Mammary epithelial cell (primary cell): ENCODE results near the gene SHISA5.

Experiments
- CTCF ChIP-seq, 2 donors: IDR thresholded peaks in 1 of 2; conservative IDR thresholded peaks in 1 of 2; 2 replicates each; pipeline ENCODE4 v1.5.1; 2011 to 2012; ENCODE audit warnings: inconsistent platforms in 2 of 2, low read length in 2 of 2, mild to moderate bottlenecking in 2 of 2, control low read depth in 1 of 2, low read depth in 1 of 2; ENCODE audit not compliant: insufficient read depth in 1 of 2; ENCODE audit errors: extremely low read depth in 1 of 2
- EZH2 ChIP-seq: IDR thresholded peaks from 2 replicates; pipeline ENCODE4 v1.6.1; 2012; ENCODE audit warnings: low read length, inconsistent platforms, borderline replicate concordance

DNA sequence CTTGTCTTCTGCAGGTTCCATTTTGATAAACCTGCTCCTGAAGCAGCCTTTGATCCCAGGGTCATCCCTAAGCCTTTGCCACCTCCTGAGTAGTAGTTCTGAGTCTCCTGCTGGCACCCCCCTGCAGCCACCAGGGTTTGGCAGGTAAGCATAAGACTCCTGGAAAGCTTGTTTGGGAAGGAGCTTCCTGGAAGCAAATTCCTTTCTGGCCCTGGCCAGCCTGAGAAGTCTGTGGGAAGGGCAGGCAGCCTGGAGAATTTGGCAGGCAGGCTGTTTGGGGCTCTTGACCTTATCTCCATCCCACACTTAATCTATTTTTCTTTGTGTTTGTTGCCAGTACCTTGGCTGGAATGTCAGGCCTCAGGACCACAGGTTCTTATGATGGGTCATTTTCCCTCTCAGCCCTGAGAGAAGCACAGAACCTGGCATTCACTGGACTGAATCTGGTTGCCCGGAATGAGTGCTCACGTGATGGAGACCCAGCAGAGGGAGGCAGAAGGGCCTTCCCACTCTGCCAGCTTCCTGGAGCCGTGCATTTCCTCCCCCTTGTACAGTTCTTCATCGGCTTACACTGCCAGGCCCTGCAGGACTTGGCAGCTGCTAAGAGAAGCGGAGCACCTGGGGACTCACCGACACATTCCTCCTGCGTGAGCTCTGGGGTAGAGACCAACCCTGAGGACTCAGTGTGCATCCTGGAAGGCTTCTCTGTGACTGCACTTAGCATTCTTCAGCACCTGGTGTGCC is 44.0 kb downstream of the SHISA5 start:
- TF ChIP-seq CTCF (conservative IDR thresholded peaks at IDR 0.05 in 1 of 2, IDR thresholded peaks at IDR 0.05 in 1 of 2; ENCODE audit: extremely low read depth in 1 of 2, insufficient read depth in 1 of 2, low read depth in 1 of 2, low read length in 2 of 2) (no peak), EZH2 (no peak)
